ENCODE data around the gene BEX2.
"Not testable (repeated sequence)": the region's sequence is repeated elsewhere in the genome, so short reads cannot be mapped to it uniquely, and the experiment has no call there.

Gene BEX2

DNA sequence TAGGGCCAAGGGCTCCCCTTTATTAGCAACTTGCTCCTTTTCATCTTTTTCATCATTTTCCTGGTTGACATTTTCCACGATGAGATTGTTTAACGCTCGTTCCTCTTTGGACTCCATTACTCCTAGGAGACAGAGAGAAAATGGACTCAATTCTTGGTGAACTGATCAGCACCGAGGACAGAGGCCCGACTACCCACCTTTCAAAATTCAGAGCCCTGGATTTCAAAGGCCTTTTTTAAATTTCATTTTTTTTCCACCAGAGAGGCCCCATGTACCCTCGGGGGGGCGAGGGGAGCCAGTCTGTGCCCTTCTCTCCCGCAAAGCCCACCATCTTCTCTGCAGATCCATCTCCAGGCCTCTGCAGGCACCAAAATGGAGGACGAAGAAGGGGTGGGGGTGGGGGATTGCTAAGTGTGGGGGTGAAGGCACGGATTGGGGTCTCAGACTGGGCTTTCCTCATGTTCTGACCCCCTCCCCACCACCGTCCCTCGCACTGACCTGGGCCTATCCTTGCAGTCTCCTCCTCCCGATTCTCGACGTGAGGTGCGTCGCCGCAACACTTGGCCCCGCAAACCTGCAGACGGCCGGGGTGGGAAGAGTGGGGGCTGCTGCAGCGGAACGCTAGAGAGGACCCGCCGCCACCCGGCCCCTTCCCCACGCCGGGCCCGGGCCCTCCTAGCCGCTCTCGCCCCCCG is 783 bp downstream of the BEX2 start:
- H3K4me1 Mint-ChIP-seq: no peaks in the 10 kb centered on the region
- H3K9me3 Mint-ChIP-seq: no peaks in the 10 kb centered on the region
- ATAC-seq (replicated peaks) (peak; percentile 13 to 26), DNase-seq (no peak)
- peaks cover 0 to 8% of the 10 kb centered on the region in 2 donors for H3K27me3 Mint-ChIP-seq
- no peaks in the 10 kb centered on the region for H3K36me3 Mint-ChIP-seq
- peak overlapping the region in 1 of 2 donors; percentile 86 for H3K4me3 Mint-ChIP-seq
- H3K27ac Mint-ChIP-seq: no peak overlapping the region

DNA sequence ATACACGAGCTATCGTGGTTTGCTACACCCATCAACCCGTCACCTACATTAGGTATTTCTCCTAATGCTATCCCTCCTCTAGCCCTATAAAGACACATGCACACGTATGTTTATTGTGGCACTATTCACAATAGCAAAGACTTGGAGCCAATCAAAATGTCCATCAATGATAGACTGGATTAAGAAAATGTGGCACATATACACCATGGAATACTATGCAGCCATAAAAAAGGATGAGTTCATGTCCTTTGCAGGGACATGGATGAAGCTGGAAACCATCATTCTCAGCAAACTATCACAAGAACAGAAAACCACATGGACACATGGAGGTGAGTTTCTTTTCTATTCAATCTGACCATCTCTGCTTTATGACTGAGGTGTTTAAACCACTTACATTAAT is 5.1 kb downstream of the BEX2 start:
- not testable (repeated sequence) for H3K4me1 Mint-ChIP-seq

DNA sequence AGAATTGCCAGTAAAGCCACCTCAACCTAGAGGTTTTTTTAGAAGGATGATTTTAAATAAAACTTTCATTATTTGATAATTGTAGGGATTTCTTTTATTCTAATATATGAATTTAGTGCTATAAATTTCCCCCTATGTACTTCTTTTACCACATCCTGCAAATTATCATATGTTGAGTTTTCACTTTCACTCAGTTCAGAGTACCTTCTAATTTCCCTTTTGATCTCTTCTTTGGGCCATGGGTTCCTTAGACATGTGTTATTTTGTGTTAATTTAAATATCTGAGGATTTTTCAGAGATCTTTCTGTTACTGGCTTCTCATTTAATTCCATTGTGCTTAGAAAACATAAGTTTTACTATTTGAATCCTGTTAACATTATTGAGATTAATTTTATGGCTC is 6.1 kb downstream of the BEX2 start:
- no peaks in the 10 kb centered on the region for H3K4me1 Mint-ChIP-seq
- no peaks in the 10 kb centered on the region for H3K9me3 Mint-ChIP-seq
- no peak overlapping the region for H3K27ac Mint-ChIP-seq
- H3K27me3 Mint-ChIP-seq: peaks cover 4 to 5% of the 10 kb centered on the region in 2 donors
- no peak for ATAC-seq (replicated peaks)
- DNase-seq: no peak
- H3K36me3 Mint-ChIP-seq: no peaks in the 10 kb centered on the region
- H3K4me3 Mint-ChIP-seq: no peak overlapping the region

More for the DNA sequence above, 5.1 kb downstream of the BEX2 start:
- not testable (repeated sequence) for ATAC-seq (replicated peaks); H3K4me3 Mint-ChIP-seq; DNase-seq; H3K36me3 Mint-ChIP-seq; H3K27me3 Mint-ChIP-seq; H3K9me3 Mint-ChIP-seq; H3K27ac Mint-ChIP-seq

DNA sequence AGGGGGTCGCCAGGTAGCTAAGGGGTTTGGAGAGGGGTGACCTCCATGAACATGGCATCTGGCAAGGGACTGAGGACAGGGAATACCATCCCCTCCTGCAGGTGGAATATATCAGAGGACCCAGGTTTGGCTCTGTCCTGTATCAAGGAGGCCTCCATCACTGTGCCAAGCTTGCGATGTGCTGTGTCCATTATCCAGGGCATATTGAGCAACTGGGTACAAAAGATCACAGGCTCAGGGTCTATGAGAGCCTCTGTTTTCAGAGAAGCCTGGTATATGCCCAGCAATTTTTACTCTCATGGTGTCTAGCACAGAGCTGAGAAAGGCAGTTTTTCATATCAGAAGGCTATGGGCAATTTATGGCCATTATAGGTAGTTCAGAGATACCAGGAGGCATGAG is 17.7 kb downstream of the BEX2 start:
- DNase-seq (no peak), ATAC-seq (replicated peaks) (no peak)
- Mint-ChIP-seq H3K27ac (no peak overlapping the region), H3K4me3 (no peak overlapping the region), H3K9me3 (peaks cover 0 to 5% of the 10 kb centered on the region in 2 donors), H3K4me1 (no peaks in the 10 kb centered on the region), H3K27me3 (peaks cover 9 to 16% of the 10 kb centered on the region in 2 donors), H3K36me3 (no peaks in the 10 kb centered on the region)

DNA sequence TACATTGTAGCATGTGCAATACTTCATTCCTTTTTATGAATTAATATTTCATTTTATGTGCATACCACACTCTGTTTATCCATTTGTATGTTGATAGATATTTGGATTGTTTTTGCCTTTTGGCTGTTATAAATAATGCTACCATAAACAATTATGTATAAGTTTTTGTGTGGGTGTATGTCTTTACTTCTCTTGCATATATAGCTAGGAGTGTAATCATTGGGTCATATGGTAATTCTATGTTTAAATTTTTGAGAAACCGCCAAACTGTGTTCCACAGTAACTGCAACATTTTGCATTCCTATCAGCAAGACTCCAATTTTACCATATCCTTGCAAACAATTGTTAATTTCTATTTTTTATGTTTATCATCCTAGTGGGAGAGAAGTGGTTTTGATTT is 31.2 kb downstream of the BEX2 start:
- Mint-ChIP-seq H3K4me1 (peaks cover 3 to 14% of the 10 kb centered on the region in 2 donors), H3K27ac (no peak overlapping the region), H3K9me3 (peaks cover 0 to 1% of the 10 kb centered on the region in 2 donors), H3K36me3 (peaks cover 0 to 2% of the 10 kb centered on the region in 2 donors), H3K27me3 (peaks cover 31 to 48% of the 10 kb centered on the region in 2 donors), H3K4me3 (no peak overlapping the region)
- DNase-seq (no peak), ATAC-seq (replicated peaks) (no peak)

DNA sequence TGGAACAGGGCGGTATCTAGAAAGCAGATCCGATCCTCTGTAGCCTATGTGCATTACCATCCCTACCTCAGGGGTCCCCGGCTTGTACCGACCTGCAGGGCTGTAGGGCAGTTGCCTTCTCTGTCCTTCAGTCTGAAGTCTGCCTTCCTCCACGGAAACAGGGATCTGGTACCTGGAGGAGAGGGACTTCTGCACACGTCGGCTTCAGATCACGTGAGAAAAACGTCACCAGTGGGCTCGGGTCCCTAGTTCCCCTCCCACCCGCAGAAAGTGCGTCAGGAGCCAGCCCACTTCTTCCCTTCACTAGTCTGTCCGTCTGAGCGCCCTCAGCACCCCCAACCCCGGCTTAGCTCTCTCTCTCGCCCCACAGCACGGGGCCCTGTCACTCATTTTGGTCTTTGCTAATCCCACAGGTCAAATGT is 34.2 kb downstream of the BEX2 start, which contains the start of gene TCEAL5:
Gene TCEAL5 (minus strand): TSS at position 170 of the 422 bp plus-strand sequence. CDS start 2,187 bp downstream, outside the sequence.
- peaks cover 0 to 2% of the 10 kb centered on the region in 2 donors for H3K36me3 Mint-ChIP-seq
- peak; percentile 34 to 41 for ATAC-seq (replicated peaks)

DNA sequence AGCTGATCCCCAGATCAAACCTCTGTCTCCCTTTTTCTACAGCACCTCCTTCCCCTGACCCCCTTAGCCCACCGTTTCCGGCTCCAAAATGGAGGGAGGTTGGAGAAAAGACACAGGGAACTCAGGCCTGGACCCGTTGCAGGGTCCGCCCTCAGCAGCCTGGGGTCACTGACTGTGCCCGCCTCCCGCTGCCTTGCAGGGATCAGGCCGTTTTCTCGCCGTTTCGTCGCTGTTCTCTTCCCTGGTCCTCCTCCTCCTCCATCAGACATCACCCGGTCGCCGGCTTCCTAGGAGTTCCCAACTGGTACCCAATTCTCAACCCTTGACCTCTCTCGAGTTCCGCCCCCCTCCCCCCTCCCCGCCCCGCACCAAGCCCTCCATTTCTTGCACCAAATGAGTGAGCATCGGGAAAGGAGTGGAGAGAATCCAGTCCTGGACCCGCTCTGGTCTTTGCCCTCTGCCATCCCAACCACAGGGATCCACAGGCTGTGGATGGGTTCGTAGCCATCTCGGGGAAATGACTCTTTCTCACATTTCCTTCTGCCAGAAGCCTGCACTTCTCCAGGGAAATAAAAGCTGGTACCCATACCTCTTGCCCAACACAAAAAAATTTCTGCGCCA is 34.7 kb downstream of the BEX2 start:
- Mint-ChIP-seq H3K4me3 (peak overlapping the region; percentile 71 to 77), H3K27me3 (peaks cover 44 to 49% of the 10 kb centered on the region in 2 donors), H3K9me3 (no peaks in the 10 kb centered on the region), H3K4me1 (peaks cover 3 to 14% of the 10 kb centered on the region in 2 donors), H3K36me3 (peaks cover 0 to 2% of the 10 kb centered on the region in 2 donors), H3K27ac (no peak overlapping the region)
- DNase-seq (no peak), ATAC-seq (replicated peaks) (no peak)

More for the DNA sequence above, 34.2 kb downstream of the BEX2 start, which contains the start of gene TCEAL5:
- Mint-ChIP-seq H3K27ac (no peak within 1 kb of the TSS), H3K9me3 (no peaks in the 10 kb centered on the region), H3K4me3 (peak within 1 kb of the TSS; percentile 71 to 77), H3K4me1 (peaks cover 3 to 14% of the 10 kb centered on the region in 2 donors), H3K27me3 (peaks cover 44% of the 10 kb centered on the region in 2 donors)
- no peak for DNase-seq

DNA sequence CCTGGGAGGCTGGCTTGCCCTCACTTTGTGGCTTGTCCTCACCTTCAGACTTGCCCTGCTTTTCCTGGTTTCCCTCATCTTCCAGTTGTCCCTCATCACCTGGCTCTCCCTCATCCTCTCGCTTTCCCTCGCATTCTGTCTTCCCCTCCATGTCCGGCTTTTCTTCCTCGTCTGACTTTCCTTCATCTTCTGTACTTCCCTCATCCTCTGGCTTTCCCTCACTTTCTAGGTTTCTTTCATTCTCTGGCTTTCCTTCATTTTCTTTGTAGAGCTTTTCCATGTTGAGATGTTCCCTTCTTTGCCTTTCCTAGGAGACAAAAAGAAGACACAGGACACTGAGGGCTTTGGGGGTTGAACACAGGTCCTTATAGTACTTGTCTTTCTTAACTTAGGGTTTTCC is 36.5 kb downstream of the BEX2 start:
- peaks cover 0 to 2% of the 10 kb centered on the region in 2 donors for H3K36me3 Mint-ChIP-seq
- H3K27me3 Mint-ChIP-seq: peaks cover 40 to 53% of the 10 kb centered on the region in 2 donors
- peaks cover 3 to 14% of the 10 kb centered on the region in 2 donors for H3K4me1 Mint-ChIP-seq
- no peak overlapping the region for H3K4me3 Mint-ChIP-seq
- H3K9me3 Mint-ChIP-seq: no peaks in the 10 kb centered on the region
- DNase-seq: no peak
- no peak overlapping the region for H3K27ac Mint-ChIP-seq
- ATAC-seq (replicated peaks): no peak
